Calu3 (cell line): ENCODE results near the gene OSBPL5. TPM values are rescaled to one million over a fixed set of nuclear protein-coding genes. Genes with fewer than 3 reads are reported as not detected.

Experiments used
- BruUV-seq: library from RNA; stranded (reverse); fragments of 400-500 nt; replicated peaks from 2 replicates; lab custom pipeline; 2021; lab: Mats Ljungman, UMichigan
- CTCF ChIA-PET: fragments of 300-600 bp; sonication (Branson Sonifier 250); formaldehyde crosslinking; loops from one replicate; lab custom pipeline; 2022; ENCODE audit warnings: antibody characterized with exemption; lab: Charles Lee
- DNase-seq: peaks from one replicate; pipeline ENCODE4 v3.0.0; 2022
- H3K27ac Mint-ChIP-seq: one replicate; pipeline ENCODE4 v1.8.0; 2022; ENCODE audit warnings: mixed read lengths; ENCODE audit not compliant: unreplicated experiment
- H3K27me3 Mint-ChIP-seq: one replicate; pipeline ENCODE4 v1.8.0; 2022; ENCODE audit warnings: mixed read lengths; ENCODE audit not compliant: unreplicated experiment
- H3K36me3 Mint-ChIP-seq: one replicate; pipeline ENCODE4 v1.8.0; 2022; ENCODE audit warnings: mild to moderate bottlenecking, moderate library complexity, mixed read lengths; ENCODE audit not compliant: insufficient read depth, unreplicated experiment
- H3K4me1 Mint-ChIP-seq: one replicate; pipeline ENCODE4 v1.8.0; 2022; ENCODE audit warnings: mild to moderate bottlenecking, low read depth, mixed read lengths; ENCODE audit not compliant: unreplicated experiment
- H3K4me3 Mint-ChIP-seq: one replicate; pipeline ENCODE4 v1.8.0; 2022; ENCODE audit warnings: mild to moderate bottlenecking, low read depth, moderate library complexity, mixed read lengths; ENCODE audit not compliant: unreplicated experiment
- H3K9me3 Mint-ChIP-seq: one replicate; pipeline ENCODE4 v1.8.0; 2022; ENCODE audit warnings: low read depth, mixed read lengths; ENCODE audit not compliant: unreplicated experiment
- intact Hi-C: fragments of 100-400 bp; cut with micrococcal nuclease; formaldehyde crosslinking; loops from one replicate; pipeline ENCODE4 v1.10.0; 2022; ENCODE audit not compliant: unreplicated experiment
- total RNA-seq: library from RNA; stranded (reverse); gene quantifications from 2 replicates; pipeline ENCODE4 v1.2.3, GENCODE V29; 2022
- TF ChIP-seq, protein P1 (sequence below): fragments of 200-600 bp; IDR thresholded peaks from one replicate; pipeline ENCODE4 v1.8.0; 2022; ENCODE audit warnings: antibody characterized with exemption; ENCODE audit not compliant: unreplicated experiment

The OSBPL5 gene
- total RNA-seq, 1 experiment from 2014 or later = 7.1 TPM

- peaks cover 5% of the 10 kb centered on the region for H3K36me3 Mint-ChIP-seq
- no peak overlapping the region for H3K4me3 Mint-ChIP-seq
- peaks cover 23% of the 10 kb centered on the region for H3K27me3 Mint-ChIP-seq
- H3K9me3 Mint-ChIP-seq = no peaks in the 10 kb centered on the region
- no TSS peak for BruUV-seq
- TF ChIP-seq, protein P1, sequence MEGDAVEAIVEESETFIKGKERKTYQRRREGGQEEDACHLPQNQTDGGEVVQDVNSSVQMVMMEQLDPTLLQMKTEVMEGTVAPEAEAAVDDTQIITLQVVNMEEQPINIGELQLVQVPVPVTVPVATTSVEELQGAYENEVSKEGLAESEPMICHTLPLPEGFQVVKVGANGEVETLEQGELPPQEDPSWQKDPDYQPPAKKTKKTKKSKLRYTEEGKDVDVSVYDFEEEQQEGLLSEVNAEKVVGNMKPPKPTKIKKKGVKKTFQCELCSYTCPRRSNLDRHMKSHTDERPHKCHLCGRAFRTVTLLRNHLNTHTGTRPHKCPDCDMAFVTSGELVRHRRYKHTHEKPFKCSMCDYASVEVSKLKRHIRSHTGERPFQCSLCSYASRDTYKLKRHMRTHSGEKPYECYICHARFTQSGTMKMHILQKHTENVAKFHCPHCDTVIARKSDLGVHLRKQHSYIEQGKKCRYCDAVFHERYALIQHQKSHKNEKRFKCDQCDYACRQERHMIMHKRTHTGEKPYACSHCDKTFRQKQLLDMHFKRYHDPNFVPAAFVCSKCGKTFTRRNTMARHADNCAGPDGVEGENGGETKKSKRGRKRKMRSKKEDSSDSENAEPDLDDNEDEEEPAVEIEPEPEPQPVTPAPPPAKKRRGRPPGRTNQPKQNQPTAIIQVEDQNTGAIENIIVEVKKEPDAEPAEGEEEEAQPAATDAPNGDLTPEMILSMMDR = no peak
- no peak for DNase-seq
- CTCF ChIA-PET = no interaction called here
- intact Hi-C loops = no loop called here
- no peak overlapping the region for H3K27ac Mint-ChIP-seq
- H3K4me1 Mint-ChIP-seq = no peaks in the 10 kb centered on the region
Measured at GRCh38 chr11:3101921-3102640, 63.0 kb downstream of the OSBPL5 start.

DNA sequence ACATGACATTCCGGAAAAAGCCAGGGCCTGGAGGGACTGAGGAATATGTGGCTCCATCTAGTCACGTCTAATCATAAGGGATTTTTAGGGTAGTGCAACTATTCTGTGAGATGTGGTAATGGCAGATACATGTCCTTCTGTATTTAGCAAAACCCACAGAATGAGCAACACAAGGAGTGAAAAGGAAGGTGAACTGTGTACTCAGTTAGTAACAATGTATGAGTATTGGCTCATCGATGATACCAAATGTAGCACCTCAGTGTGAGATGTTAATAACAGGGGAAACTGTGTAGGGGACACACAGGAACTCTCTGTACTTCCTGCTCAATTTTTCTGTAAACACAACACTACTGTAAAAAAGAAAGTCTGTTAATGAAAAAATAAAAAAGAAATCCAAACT, 65.9 kb downstream of the OSBPL5 start:
- no peak overlapping the region for H3K27ac Mint-ChIP-seq
- H3K36me3 Mint-ChIP-seq = peaks cover 5% of the 10 kb centered on the region
- no TSS peak for BruUV-seq
- H3K4me1 Mint-ChIP-seq = peaks cover 14% of the 10 kb centered on the region
- CTCF ChIA-PET = no interaction called here
- TF ChIP-seq, protein P1 = no peak
- peaks cover 20% of the 10 kb centered on the region for H3K27me3 Mint-ChIP-seq
- no peak overlapping the region for H3K4me3 Mint-ChIP-seq
- no peaks in the 10 kb centered on the region for H3K9me3 Mint-ChIP-seq
- intact Hi-C loops = no loop called here
- no peak for DNase-seq

- H3K27me3 Mint-ChIP-seq = peaks cover 20% of the 10 kb centered on the region
Measured at GRCh38 chr11:3096909-3097530, 68.1 kb downstream of the OSBPL5 start.

DNA sequence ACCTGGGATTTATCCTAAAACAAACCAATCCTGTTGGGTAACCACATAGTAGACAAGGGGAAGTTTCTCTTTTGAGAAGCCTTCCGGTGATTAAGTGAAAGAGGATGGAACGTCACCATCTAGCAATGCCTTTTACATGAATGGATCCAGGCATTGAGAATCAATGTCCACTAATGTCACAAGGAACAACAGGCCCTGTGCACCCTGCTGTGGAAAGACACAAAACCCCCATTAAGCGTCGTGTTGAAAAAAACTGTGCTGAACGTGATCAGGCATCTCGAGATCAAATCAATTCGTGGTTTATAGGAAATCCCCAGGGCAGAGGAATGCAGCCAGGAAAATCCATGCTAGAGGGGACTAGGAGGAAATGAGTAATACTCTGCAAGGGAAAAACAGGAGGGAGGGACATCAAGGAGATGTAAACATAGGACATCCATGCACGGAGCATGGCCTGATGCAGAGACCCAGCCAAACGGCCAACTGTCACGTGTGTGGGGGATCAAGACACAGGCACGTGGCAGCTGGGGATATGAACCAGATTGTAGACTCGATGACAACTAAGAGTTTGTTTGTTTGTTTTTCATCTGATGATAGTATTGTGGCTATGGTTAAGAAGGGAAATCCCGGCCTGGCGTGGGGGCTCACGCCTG, 69.3 kb downstream of the OSBPL5 start:
- H3K9me3 Mint-ChIP-seq = no peaks in the 10 kb centered on the region
- H3K36me3 Mint-ChIP-seq = peaks cover 5% of the 10 kb centered on the region
- DNase-seq = no peak
- no peak overlapping the region for H3K4me3 Mint-ChIP-seq
- no TSS peak for BruUV-seq
- H3K27me3 Mint-ChIP-seq = peaks cover 20% of the 10 kb centered on the region
- CTCF ChIA-PET = interaction anchor here (0.7 kb wide), 1 partner anchor 57 kb away, joined by 3 read pairs; no protein-coding TSS in a partner anchor
- peaks cover 21% of the 10 kb centered on the region for H3K4me1 Mint-ChIP-seq
- intact Hi-C loops = no loop called here
- TF ChIP-seq, protein P1 = no peak
- H3K27ac Mint-ChIP-seq = no peak overlapping the region

More at GRCh38 chr11:3096909-3097530, 68.1 kb downstream of the OSBPL5 start:
- Mint-ChIP-seq H3K4me3 (no peak overlapping the region), H3K4me1 (peaks cover 17% of the 10 kb centered on the region), H3K27ac (no peak overlapping the region), H3K36me3 (peaks cover 5% of the 10 kb centered on the region), H3K9me3 (no peaks in the 10 kb centered on the region)
- BruUV-seq = no TSS peak
- TF ChIP-seq, protein P1 = no peak
- CTCF ChIA-PET = no interaction called here
- intact Hi-C loops = no loop called here
- no peak for DNase-seq
